Neural cell (in vitro differentiated cells): ENCODE data around the gene MAGEB3. TPM values are rescaled to one million over a fixed set of nuclear protein-coding genes. Genes with fewer than 3 reads are reported as not detected.

ENCODE experiments used
- H2AFZ ChIP-seq: fragments of 200-600, 300-800 bp; sonication (generic), shearing (Covaris generic); 2 replicates; pipeline ENCODE4 v1.6.0; 2014; ENCODE audit warnings: low read depth, mild to moderate bottlenecking, antibody characterized with exemption, low read length, moderate library complexity
- H3F3A ChIP-seq: fragments of 200-600 bp; shearing (Covaris generic); 2 replicates; pipeline ENCODE4 v1.6.1; 2016; ENCODE audit warnings: mild to moderate bottlenecking, moderate library complexity, mixed read lengths, antibody characterized with exemption, low read length; ENCODE audit not compliant: insufficient read depth, poor library complexity, severe bottlenecking
- H3K27ac ChIP-seq: fragments of 200-600, 300-800 bp; sonication (generic), shearing (Covaris generic); 2 replicates; pipeline ENCODE4 v1.5.1; 2014; ENCODE audit warnings: mild to moderate bottlenecking, low read length, moderate library complexity
- H3K27me3 ChIP-seq: fragments of 300-800, 200-600 bp; sonication (generic), shearing (Covaris generic); 2 replicates; pipeline ENCODE4 v1.6.0; 2014; ENCODE audit warnings: mild to moderate bottlenecking, low read depth, low read length, moderate library complexity; ENCODE audit not compliant: insufficient read depth
- H3K36me3 ChIP-seq: fragments of 300-800, 200-600 bp; sonication (generic), shearing (Covaris generic); 2 replicates; pipeline ENCODE4 v1.5.1; 2014; ENCODE audit warnings: mild to moderate bottlenecking, antibody characterized with exemption, low read length, moderate library complexity; ENCODE audit not compliant: insufficient read depth
- H3K4me2 ChIP-seq: fragments of 300-800, 200-600 bp; sonication (generic), shearing (Covaris generic); 2 replicates; pipeline ENCODE4 v1.6.0; 2014; ENCODE audit warnings: mild to moderate bottlenecking, low read length
- H3K4me3 ChIP-seq: fragments of 300-800, 200-600 bp; sonication (generic), shearing (Covaris generic); 2 replicates; pipeline ENCODE4 v1.5.1; 2014; ENCODE audit warnings: mild to moderate bottlenecking, low read length, moderate library complexity
- H3K79me2 ChIP-seq: fragments of 200-600 bp; shearing (Covaris generic); replicated peaks from 2 replicates; pipeline ENCODE4 v1.6.0; 2014; ENCODE audit warnings: mild to moderate bottlenecking, low read length, moderate library complexity; ENCODE audit not compliant: insufficient read depth
- H3K9ac ChIP-seq: fragments of 300-800, 200-600 bp; sonication (generic), shearing (Covaris generic); 2 replicates; pipeline ENCODE4 v1.6.1; 2016; ENCODE audit warnings: mild to moderate bottlenecking, low read length, mixed read lengths
- H3K9me2 ChIP-seq: fragments of 200-600 bp; shearing (Covaris generic); 2 replicates; pipeline ENCODE4 v1.6.1; 2016; ENCODE audit warnings: mild to moderate bottlenecking, low read length, mixed read lengths; ENCODE audit not compliant: insufficient read depth
- H3K9me3 ChIP-seq: fragments of 200-600, 300-800 bp; sonication (generic), shearing (Covaris generic); 2 replicates; pipeline ENCODE4 v1.6.1; 2016; ENCODE audit warnings: mild to moderate bottlenecking, mixed run types, low read length, moderate library complexity, mixed read lengths
- H4K20me1 ChIP-seq: fragments of 200-600 bp; shearing (Covaris generic); 2 replicates; pipeline ENCODE4 v1.6.1; 2016; ENCODE audit warnings: mild to moderate bottlenecking, mixed run types; ENCODE audit not compliant: insufficient read depth
- CTCF ChIP-seq: fragments of 450-650 bp; IDR thresholded peaks from 2 replicates; pipeline ENCODE4 v1.5.1; 2014; ENCODE audit warnings: antibody characterized with exemption, mild to moderate bottlenecking, moderate library complexity; ENCODE audit not compliant: poor library complexity, severe bottlenecking
- EP300 ChIP-seq: fragments of 450-650 bp; conservative IDR thresholded peaks from 2 replicates; pipeline ENCODE4 v1.6.1; 2014; ENCODE audit warnings: antibody characterized with exemption, mild to moderate bottlenecking, moderate library complexity; ENCODE audit not compliant: poor library complexity, severe bottlenecking
- EZH2 ChIP-seq: fragments of 200-600, 300-800 bp; shearing (Covaris generic), sonication (generic); IDR thresholded peaks from 2 replicates; pipeline ENCODE4 v1.6.1; 2014; ENCODE audit warnings: antibody characterized with exemption, low read length, borderline replicate concordance, mild to moderate bottlenecking; ENCODE audit not compliant: insufficient read depth, poor library complexity, severe bottlenecking
- MXI1 ChIP-seq: fragments of 450-650 bp; conservative IDR thresholded peaks from 2 replicates; pipeline ENCODE4 v1.6.1; 2014; ENCODE audit warnings: antibody characterized with exemption, mild to moderate bottlenecking; ENCODE audit not compliant: poor library complexity, severe bottlenecking
- POLR2AphosphoS5 ChIP-seq: IDR thresholded peaks from 2 replicates; pipeline ENCODE4 v1.6.1; 2012
- RAD21 ChIP-seq: fragments of 450-650 bp; conservative IDR thresholded peaks from 2 replicates; pipeline ENCODE4 v1.6.1; 2014; ENCODE audit warnings: antibody characterized with exemption, mild to moderate bottlenecking, moderate library complexity
- REST ChIP-seq: IDR thresholded peaks from 2 replicates; pipeline ENCODE4 v1.6.1; 2012; ENCODE audit warnings: borderline replicate concordance
- SMC3 ChIP-seq: fragments of 450-650 bp; conservative IDR thresholded peaks from 2 replicates; pipeline ENCODE4 v1.6.1; 2014; ENCODE audit warnings: antibody characterized with exemption, mild to moderate bottlenecking, moderate library complexity; ENCODE audit not compliant: poor library complexity
- TAF1 ChIP-seq: IDR thresholded peaks from 2 replicates; pipeline ENCODE4 v1.6.1; 2012; ENCODE audit warnings: low read depth
- polyA plus RNA-seq: library from polyadenylated mRNA; depleted of rRNA; stranded (reverse); fragments of >200 nt; gene quantifications from 2 replicates; pipeline ENCODE4 v1.2.3, GENCODE V29; 2014

Gene MAGEB3
- polyA plus RNA-seq, 1 donor from 2014 or later = not detected

GRCh38 chrX:30280428-30280827, 50.0 kb downstream of the MAGEB3 start:
- Histone ChIP-seq H3K27me3 (no peaks in the 10 kb centered on the region), H3K36me3 (no peaks in the 10 kb centered on the region), H3K9me2 (no peaks in the 10 kb centered on the region), H3K4me3 (no peak overlapping the region), H3K27ac (no peak overlapping the region), H3K79me2 (no peaks in the 10 kb centered on the region), H4K20me1 (no peaks in the 10 kb centered on the region), H3K9ac (no peak overlapping the region), H2AFZ (no peak overlapping the region), H3K4me2 (no peak overlapping the region), H3F3A (no peaks in the 10 kb centered on the region), H3K9me3 (no peaks in the 10 kb centered on the region)
- no peak for TF ChIP-seq CTCF
- no peak for TF ChIP-seq REST
- no peak for TF ChIP-seq TAF1
- no peak for TF ChIP-seq RAD21
- no peak for TF ChIP-seq POLR2AphosphoS5
- TF ChIP-seq EP300 = no peak
- no peak for TF ChIP-seq MXI1
- no peak for TF ChIP-seq EZH2
- TF ChIP-seq SMC3 = no peak

- Histone ChIP-seq H3K79me2 (no peaks in the 10 kb centered on the region), H3F3A (no peaks in the 10 kb centered on the region), H3K27me3 (no peaks in the 10 kb centered on the region), H3K27ac (no peak overlapping the region), H2AFZ (no peak overlapping the region), H3K4me3 (no peak overlapping the region), H3K4me2 (no peak overlapping the region), H3K9me3 (no peaks in the 10 kb centered on the region), H3K9me2 (no peaks in the 10 kb centered on the region), H3K36me3 (no peaks in the 10 kb centered on the region), H4K20me1 (no peaks in the 10 kb centered on the region), H3K9ac (no peak overlapping the region)
- TF ChIP-seq MXI1 (no peak), POLR2AphosphoS5 (no peak), TAF1 (no peak), REST (no peak), CTCF (no peak), SMC3 (no peak), RAD21 (no peak), EP300 (no peak), EZH2 (no peak)
These were observed 52.1 kb downstream of the MAGEB3 start for GRCh38 chrX:30282527-30282926.
